ENCODE data around the gene KLHL25. TPM values are rescaled to one million over a fixed set of nuclear protein-coding genes. Genes with fewer than 3 reads are reported as not detected.

Gene KLHL25
- total and polyA plus RNA-seq, 8 donors = 1.2 to 36.2 (median 5.8) TPM

- Histone ChIP-seq H3K27ac (peak overlapping the region in 1 of 5 donors; percentile 7), H3K9me3 (no peaks in the 10 kb centered on the region), H3K36me3 (peaks cover 7 to 42% (median 25%) of the 10 kb centered on the region in 4 donors), H3K4me3 (no peak overlapping the region), H3K4me1 (peaks cover 14 to 61% (median 44%) of the 10 kb centered on the region in 4 donors), H3K27me3 (no peaks in the 10 kb centered on the region)
- TF ChIP-seq POLR2AphosphoS5 (IDR thresholded peaks at IDR 0.05) (no peak), POLR2A (IDR thresholded peaks at IDR 0.05) (no peak), EP300 (IDR thresholded peaks at IDR 0.05) (no peak)
- TF ChIP-seq, protein P1, sequence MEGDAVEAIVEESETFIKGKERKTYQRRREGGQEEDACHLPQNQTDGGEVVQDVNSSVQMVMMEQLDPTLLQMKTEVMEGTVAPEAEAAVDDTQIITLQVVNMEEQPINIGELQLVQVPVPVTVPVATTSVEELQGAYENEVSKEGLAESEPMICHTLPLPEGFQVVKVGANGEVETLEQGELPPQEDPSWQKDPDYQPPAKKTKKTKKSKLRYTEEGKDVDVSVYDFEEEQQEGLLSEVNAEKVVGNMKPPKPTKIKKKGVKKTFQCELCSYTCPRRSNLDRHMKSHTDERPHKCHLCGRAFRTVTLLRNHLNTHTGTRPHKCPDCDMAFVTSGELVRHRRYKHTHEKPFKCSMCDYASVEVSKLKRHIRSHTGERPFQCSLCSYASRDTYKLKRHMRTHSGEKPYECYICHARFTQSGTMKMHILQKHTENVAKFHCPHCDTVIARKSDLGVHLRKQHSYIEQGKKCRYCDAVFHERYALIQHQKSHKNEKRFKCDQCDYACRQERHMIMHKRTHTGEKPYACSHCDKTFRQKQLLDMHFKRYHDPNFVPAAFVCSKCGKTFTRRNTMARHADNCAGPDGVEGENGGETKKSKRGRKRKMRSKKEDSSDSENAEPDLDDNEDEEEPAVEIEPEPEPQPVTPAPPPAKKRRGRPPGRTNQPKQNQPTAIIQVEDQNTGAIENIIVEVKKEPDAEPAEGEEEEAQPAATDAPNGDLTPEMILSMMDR (IDR thresholded peaks at IDR 0.05) = no peak
- 94 to 99% (median 96%) methylated on average over 21 of the region's 21 CpGs for WGBS, 5 donors
- intact Hi-C loops (cut with DNase I; ENCODE audit: low total_unique reads) = no loop called here
- DNase-seq = no peak
These were observed 36.1 kb downstream of the KLHL25 start for GRCh38 chr15:85758655-85758978.

- no peak overlapping the region for H3K4me3 ChIP-seq
- TF ChIP-seq, protein P1 (IDR thresholded peaks at IDR 0.05) = no peak
- no peak for TF ChIP-seq POLR2AphosphoS5 (IDR thresholded peaks at IDR 0.05)
- TF ChIP-seq EP300 (IDR thresholded peaks at IDR 0.05) = no peak
- TF ChIP-seq POLR2A (IDR thresholded peaks at IDR 0.05) = no peak
- peaks cover 14 to 56% (median 41%) of the 10 kb centered on the region in 4 donors for H3K4me1 ChIP-seq
- peak overlapping the region in 2 of 5 donors; percentile 7 to 24 for H3K27ac ChIP-seq
- peaks cover 7 to 37% (median 24%) of the 10 kb centered on the region in 4 donors for H3K36me3 ChIP-seq
- H3K9me3 ChIP-seq = no peaks in the 10 kb centered on the region
- H3K27me3 ChIP-seq = no peaks in the 10 kb centered on the region
- intact Hi-C loops (cut with DNase I; ENCODE audit: low total_unique reads) = no loop called here
- 92 to 96% (median 93%) methylated on average over 12 to 17 of the region's 17 CpGs for WGBS, 5 donors
- no peak for DNase-seq
These were observed 36.6 kb downstream of the KLHL25 start for GRCh38 chr15:85757939-85758654.

DNA sequence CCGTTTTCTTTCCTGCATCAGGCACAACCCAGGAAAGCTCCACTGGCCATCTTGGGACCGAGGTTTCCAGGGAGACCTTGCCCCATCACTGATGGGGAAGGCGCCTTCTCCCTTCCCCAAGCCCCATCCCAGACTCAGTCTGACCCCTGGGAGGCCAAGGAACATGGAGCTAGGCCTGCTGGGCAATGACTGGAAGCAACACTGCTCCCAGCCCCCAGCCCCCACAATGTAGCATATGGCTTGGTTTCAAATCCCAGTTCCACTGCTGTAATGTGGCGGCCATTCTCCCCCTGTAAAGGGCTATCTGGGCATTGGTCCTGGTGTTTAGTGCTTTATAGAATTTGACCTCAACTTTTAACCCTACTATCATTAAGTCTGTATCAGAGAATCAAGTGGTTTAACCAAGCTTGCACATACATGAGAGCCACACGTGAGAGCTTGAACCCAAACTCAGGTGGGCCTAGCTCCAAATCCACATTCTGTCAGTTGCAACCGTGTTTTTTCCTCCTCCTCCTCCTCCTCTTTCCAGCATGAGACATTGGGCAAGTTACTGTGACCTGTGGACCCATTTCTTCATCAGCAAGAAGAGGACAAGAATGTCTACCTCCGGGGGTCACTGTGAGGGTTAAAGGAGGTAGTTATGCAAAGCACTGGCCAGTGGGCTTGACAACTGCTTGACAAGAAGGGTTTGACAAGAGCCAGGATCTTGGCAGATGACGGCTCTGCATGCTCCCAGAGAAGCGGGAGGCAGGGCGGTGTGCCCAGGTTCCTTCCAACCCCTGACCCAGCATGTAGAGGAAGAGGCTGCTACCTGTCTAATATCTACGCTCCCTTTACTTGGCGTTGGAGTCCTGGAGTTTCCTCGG is 37.4 kb downstream of the KLHL25 start:
- Histone ChIP-seq H3K27ac (peak overlapping the region in 1 of 5 donors; percentile 24), H3K4me1 (peaks cover 14 to 56% (median 40%) of the 10 kb centered on the region in 4 donors), H3K4me3 (no peak overlapping the region), H3K9me3 (no peaks in the 10 kb centered on the region), H3K36me3 (peaks cover 7 to 35% (median 24%) of the 10 kb centered on the region in 4 donors), H3K27me3 (no peaks in the 10 kb centered on the region)
- intact Hi-C loops (cut with DNase I; ENCODE audit: low total_unique reads) = no loop called here
- TF ChIP-seq EP300 (IDR thresholded peaks at IDR 0.05) (no peak), POLR2A (IDR thresholded peaks at IDR 0.05) (no peak), POLR2AphosphoS5 (IDR thresholded peaks at IDR 0.05) (no peak)
- TF ChIP-seq, protein P1 (IDR thresholded peaks at IDR 0.05) = no peak
- DNase-seq = no peak
- WGBS, 5 donors = 82 to 95% (median 89%) methylated on average over 13 of the region's 13 CpGs

DNA sequence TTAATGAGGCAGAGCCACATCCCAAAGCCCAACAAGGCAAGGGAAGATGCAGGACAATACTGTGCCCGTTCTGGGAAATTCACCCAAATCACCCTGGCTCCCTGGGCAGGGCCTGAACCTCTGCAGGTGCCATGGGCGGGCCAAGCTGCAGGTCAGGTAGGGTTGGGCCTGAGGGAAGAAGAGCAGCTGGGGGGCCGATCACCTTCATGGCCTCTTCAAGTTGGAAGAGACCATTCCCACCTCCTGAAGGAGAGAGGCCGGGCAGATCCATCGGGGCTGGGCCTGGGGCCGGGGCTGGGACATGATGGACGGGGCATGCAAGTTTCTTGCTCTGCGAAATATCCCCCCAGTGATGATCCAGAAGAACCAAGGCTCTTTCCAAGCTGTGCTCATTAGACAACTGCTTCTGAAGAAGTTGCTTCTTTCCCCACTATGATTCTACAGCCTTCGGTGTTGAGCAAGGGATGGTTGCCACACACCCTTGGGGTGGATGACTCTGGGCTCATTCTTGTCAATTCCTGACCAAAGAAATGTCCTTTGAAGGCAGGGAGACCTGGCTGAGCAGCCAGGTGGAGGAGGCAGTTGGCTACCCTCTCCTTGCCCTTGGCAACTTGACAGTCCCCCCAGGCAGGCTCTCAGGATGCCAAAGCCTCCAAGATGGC is 38.2 kb downstream of the KLHL25 start:
- H3K27ac ChIP-seq = no peak overlapping the region
- WGBS, 5 donors = 90 to 97% (median 92%) methylated on average over 9 of the region's 9 CpGs
- peaks cover 20 to 56% (median 41%) of the 10 kb centered on the region in 4 donors for H3K4me1 ChIP-seq
- H3K27me3 ChIP-seq = no peaks in the 10 kb centered on the region
- DNase-seq = no peak
- H3K36me3 ChIP-seq = peaks cover 7 to 35% (median 24%) of the 10 kb centered on the region in 4 donors
- no peak overlapping the region for H3K4me3 ChIP-seq
- intact Hi-C loops (cut with DNase I; ENCODE audit: low total_unique reads) = no loop called here
- TF ChIP-seq POLR2A (IDR thresholded peaks at IDR 0.05) (no peak), EP300 (IDR thresholded peaks at IDR 0.05) (no peak), POLR2AphosphoS5 (IDR thresholded peaks at IDR 0.05) (no peak)
- TF ChIP-seq, protein P1 (IDR thresholded peaks at IDR 0.05) = no peak
- H3K9me3 ChIP-seq = no peaks in the 10 kb centered on the region

All from stomach (tissue), 9 donors.